H9 (cell line): ENCODE results near the gene RNF40. TPM values are rescaled to one million over a fixed set of nuclear protein-coding genes. Genes with fewer than 3 reads are reported as not detected.

Experiments used
- DNase-seq: peaks from one replicate; pipeline ENCODE4 v3.0.0-alpha.2; 2017
- H2AFZ ChIP-seq: one replicate; pipeline ENCODE4 v1.6.1; 2013; ENCODE audit warnings: mild to moderate bottlenecking, low read length, control low read depth, moderate library complexity
- H2AK5ac ChIP-seq: 2 replicates; pipeline ENCODE4 v1.6.1; 2013; ENCODE audit warnings: low read length, control low read depth, mixed read lengths; ENCODE audit not compliant: insufficient read length
- H2BK120ac ChIP-seq: one replicate; pipeline ENCODE4 v1.6.1; 2013; ENCODE audit warnings: low read depth, mild to moderate bottlenecking, low read length, control low read depth, inconsistent platforms; ENCODE audit not compliant: poor library complexity, severe bottlenecking
- H2BK12ac ChIP-seq: 2 replicates; pipeline ENCODE4 v1.6.1; 2013; ENCODE audit warnings: low read length, control low read depth, mixed read lengths, low read depth; ENCODE audit not compliant: insufficient read length
- H2BK15ac ChIP-seq: 2 replicates; pipeline ENCODE4 v1.6.1; 2013; ENCODE audit warnings: low read depth, low read length, control low read depth
- H2BK20ac ChIP-seq: one replicate; pipeline ENCODE4 v1.6.1; 2013; ENCODE audit warnings: low read depth, mild to moderate bottlenecking, low read length, control low read depth, inconsistent platforms; ENCODE audit not compliant: poor library complexity, severe bottlenecking
- H2BK5ac ChIP-seq: 2 replicates; pipeline ENCODE4 v1.6.1; 2013; ENCODE audit warnings: low read length, control low read depth, mixed read lengths; ENCODE audit not compliant: insufficient read length
- H3K14ac ChIP-seq: 2 replicates; pipeline ENCODE4 v1.6.1; 2013; ENCODE audit warnings: low read length, control low read depth; ENCODE audit not compliant: insufficient read depth
- H3K18ac ChIP-seq: 2 replicates; pipeline ENCODE4 v1.6.1; 2013; ENCODE audit warnings: low read depth, mild to moderate bottlenecking, mixed read lengths, low read length, control low read depth; ENCODE audit not compliant: insufficient read length
- H3K23ac ChIP-seq: 2 replicates; pipeline ENCODE4 v1.6.1; 2013; ENCODE audit warnings: low read length, control low read depth, mixed read lengths, low read depth; ENCODE audit not compliant: insufficient read length
- H3K23me2 ChIP-seq: 2 replicates; pipeline ENCODE4 v1.6.1; 2013; ENCODE audit warnings: low read depth, mild to moderate bottlenecking, mixed read lengths, low read length, control low read depth; ENCODE audit not compliant: insufficient read length, poor library complexity, severe bottlenecking
- H3K27ac ChIP-seq: 2 replicates; pipeline ENCODE4 v1.5.1; 2013; ENCODE audit warnings: low read length, control low read depth, mixed read lengths, low read depth; ENCODE audit not compliant: insufficient read length
- H3K27me3 ChIP-seq: 2 replicates; pipeline ENCODE4 v1.6.1; 2013; ENCODE audit warnings: low read length, control low read depth, inconsistent platforms; ENCODE audit not compliant: insufficient read depth
- H3K4ac ChIP-seq: 2 replicates; pipeline ENCODE4 v1.6.1; 2013; ENCODE audit warnings: low read depth, mild to moderate bottlenecking, control low read depth, inconsistent platforms, low read length, moderate library complexity
- H3K4me1 ChIP-seq: 2 replicates; pipeline ENCODE4 v1.6.1; 2013; ENCODE audit warnings: low read length, control low read depth, inconsistent platforms; ENCODE audit not compliant: insufficient read depth
- H3K4me2 ChIP-seq: 2 replicates; pipeline ENCODE4 v1.6.1; 2013; ENCODE audit warnings: low read length, control low read depth, mixed read lengths; ENCODE audit not compliant: insufficient read length, insufficient read depth
- H3K56ac ChIP-seq: 2 replicates; pipeline ENCODE4 v1.6.1; 2013; ENCODE audit warnings: low read depth, mild to moderate bottlenecking, mixed read lengths, low read length, control low read depth; ENCODE audit not compliant: insufficient read length
- H3K79me1 ChIP-seq: 2 replicates; pipeline ENCODE4 v1.6.1; 2013; ENCODE audit warnings: low read depth, mild to moderate bottlenecking, moderate library complexity, low read length, control low read depth, inconsistent platforms; ENCODE audit not compliant: insufficient read depth, poor library complexity, severe bottlenecking
- H3K79me2 ChIP-seq: 2 replicates; pipeline ENCODE4 v1.6.1; 2013; ENCODE audit warnings: low read length, control low read depth, inconsistent platforms; ENCODE audit not compliant: insufficient read depth
- H3K9ac ChIP-seq: 2 replicates; pipeline ENCODE4 v1.6.1; 2013; ENCODE audit warnings: low read length, control low read depth, mixed read lengths; ENCODE audit not compliant: insufficient read length; ENCODE audit errors: extremely low read depth
- H3K9me3 ChIP-seq: one replicate; pipeline ENCODE4 v1.6.1; 2013; ENCODE audit warnings: low read depth, low read length, inconsistent platforms; ENCODE audit not compliant: control insufficient read depth
- H3T11ph ChIP-seq: one replicate; pipeline ENCODE4 v1.6.1; 2013; ENCODE audit warnings: mild to moderate bottlenecking, low read length, control low read depth, inconsistent platforms
- H4K20me1 ChIP-seq: one replicate; pipeline ENCODE4 v1.6.1; 2013; ENCODE audit not compliant: control insufficient read depth, insufficient read length, insufficient read depth
- H4K5ac ChIP-seq: 2 replicates; pipeline ENCODE4 v1.6.1; 2013; ENCODE audit warnings: low read depth, mild to moderate bottlenecking, mixed read lengths, low read length, control low read depth; ENCODE audit not compliant: insufficient read length
- H4K8ac ChIP-seq: replicated peaks from 2 replicates; pipeline ENCODE4 v1.6.1; 2013; ENCODE audit warnings: low read length, control low read depth, mixed read lengths, low read depth; ENCODE audit not compliant: insufficient read length
- H4K91ac ChIP-seq: 2 replicates; pipeline ENCODE4 v1.6.1; 2013; ENCODE audit warnings: low read depth, mild to moderate bottlenecking, moderate library complexity, mixed read lengths, low read length, control low read depth; ENCODE audit not compliant: insufficient read length
- H3K27ac Mint-ChIP-seq, 3 experiments: 2 replicates in 2 of 3; 3 replicates in 1 of 3; pipeline ENCODE4 v1.8.0; 2020 to 2021; ENCODE audit warnings: mixed read lengths in 3 of 3, mild to moderate bottlenecking in 1 of 3, moderate library complexity in 1 of 3
- H3K27me3 Mint-ChIP-seq: 2 replicates; pipeline ENCODE4 v1.8.0; 2021; ENCODE audit warnings: low read depth, mild to moderate bottlenecking, moderate library complexity, mixed read lengths
- H3K36me3 Mint-ChIP-seq, 3 experiments: 2 replicates in 2 of 3; 3 replicates in 1 of 3; pipeline ENCODE4 v1.8.0; 2020 to 2021; ENCODE audit warnings: low read depth in 3 of 3, mixed read lengths in 3 of 3; ENCODE audit not compliant: insufficient read depth in 1 of 3
- H3K4me1 Mint-ChIP-seq, 2 experiments: 2 replicates each; pipeline ENCODE4 v1.8.0; 2020; ENCODE audit warnings: mixed read lengths in 2 of 2
- H3K4me3 Mint-ChIP-seq, 2 experiments: 2 replicates in 1 of 2; 3 replicates in 1 of 2; pipeline ENCODE4 v1.8.0; 2020 to 2021; ENCODE audit warnings: mild to moderate bottlenecking in 2 of 2, mixed read lengths in 2 of 2, moderate library complexity in 1 of 2
- H3K9me3 Mint-ChIP-seq, 2 experiments: 2 replicates in 1 of 2; 3 replicates in 1 of 2; pipeline ENCODE4 v1.8.0; 2020; ENCODE audit warnings: mild to moderate bottlenecking in 2 of 2, mixed read lengths in 2 of 2, moderate library complexity in 1 of 2
- WGBS: extraction: QIAGEN DNeasy Blood & Tissue Kit; methylation state at CpG from one replicate; pipeline ENCODE4 v1.1.7; 2013; ENCODE audit warnings: missing lambda C conversion rate, low lambda C conversion rate, mixed read lengths; ENCODE audit not compliant: insufficient read length; ENCODE audit errors: extremely low coverage; 5-methylcytosine and 5-hydroxymethylcytosine counted together
- total RNA-seq: library from RNA; stranded (reverse); gene quantifications from 2 replicates; pipeline ENCODE4 v1.2.1, GENCODE V29; 2021
- TF ChIP-seq, protein P1 (sequence below): fragments of 200-600 bp; sonication (generic); conservative IDR thresholded peaks from 3 replicates; pipeline ENCODE4 v1.8.0; 2021; ENCODE audit warnings: antibody characterized with exemption, mild to moderate bottlenecking

RNF40 gene
- total RNA-seq, 1 experiment from 2014 or later = 103 TPM

DNA sequence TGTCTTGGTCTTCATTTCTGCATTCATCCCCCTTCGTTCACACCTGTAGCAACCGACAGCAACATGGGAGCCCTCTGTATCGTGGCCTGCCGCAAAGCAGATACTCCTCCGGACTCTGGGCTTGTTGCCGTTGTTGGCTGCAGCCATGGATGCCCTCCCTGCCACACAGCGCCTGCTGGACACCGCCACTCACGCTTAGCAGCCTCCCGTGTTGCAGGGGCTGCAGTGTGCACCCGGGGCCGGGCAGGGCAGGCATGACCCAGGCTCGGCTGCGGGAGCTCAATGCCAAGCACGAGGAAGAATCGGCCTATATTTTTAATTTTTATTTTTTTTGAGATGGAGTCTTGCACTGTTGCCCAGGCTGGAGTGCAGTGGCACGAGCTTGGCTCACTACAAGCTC is 59.8 kb downstream of the RNF40 start:
- H3K27ac ChIP-seq = no peak overlapping the region
- H4K8ac ChIP-seq = no peak overlapping the region
- H2BK12ac ChIP-seq = no peak overlapping the region
- no peaks in the 10 kb centered on the region for H3K4me1 ChIP-seq
- peaks cover 0 to 2% of the 10 kb centered on the region in 2 experiments; a peak in 1 of 5 replicates for H3K9me3 Mint-ChIP-seq
- no peak overlapping the region for H3K9ac ChIP-seq
- no peak overlapping the region for H2BK5ac ChIP-seq
- DNase-seq = no peak
- H3K56ac ChIP-seq = no peak overlapping the region
- H4K20me1 ChIP-seq = peaks cover 2% of the 10 kb centered on the region
- H3K23me2 ChIP-seq = no peaks in the 10 kb centered on the region
- H3K79me2 ChIP-seq = no peaks in the 10 kb centered on the region
- no peaks in the 10 kb centered on the region for H3K4me1 Mint-ChIP-seq
- H2AK5ac ChIP-seq = no peak overlapping the region
- H2BK20ac ChIP-seq = no peak overlapping the region
- peak overlapping the region in 1 of 3 experiments; percentile 50; a peak in 1 of 7 replicates for H3K27ac Mint-ChIP-seq
- no peaks in the 10 kb centered on the region for H3K27me3 ChIP-seq
- TF ChIP-seq, protein P1, sequence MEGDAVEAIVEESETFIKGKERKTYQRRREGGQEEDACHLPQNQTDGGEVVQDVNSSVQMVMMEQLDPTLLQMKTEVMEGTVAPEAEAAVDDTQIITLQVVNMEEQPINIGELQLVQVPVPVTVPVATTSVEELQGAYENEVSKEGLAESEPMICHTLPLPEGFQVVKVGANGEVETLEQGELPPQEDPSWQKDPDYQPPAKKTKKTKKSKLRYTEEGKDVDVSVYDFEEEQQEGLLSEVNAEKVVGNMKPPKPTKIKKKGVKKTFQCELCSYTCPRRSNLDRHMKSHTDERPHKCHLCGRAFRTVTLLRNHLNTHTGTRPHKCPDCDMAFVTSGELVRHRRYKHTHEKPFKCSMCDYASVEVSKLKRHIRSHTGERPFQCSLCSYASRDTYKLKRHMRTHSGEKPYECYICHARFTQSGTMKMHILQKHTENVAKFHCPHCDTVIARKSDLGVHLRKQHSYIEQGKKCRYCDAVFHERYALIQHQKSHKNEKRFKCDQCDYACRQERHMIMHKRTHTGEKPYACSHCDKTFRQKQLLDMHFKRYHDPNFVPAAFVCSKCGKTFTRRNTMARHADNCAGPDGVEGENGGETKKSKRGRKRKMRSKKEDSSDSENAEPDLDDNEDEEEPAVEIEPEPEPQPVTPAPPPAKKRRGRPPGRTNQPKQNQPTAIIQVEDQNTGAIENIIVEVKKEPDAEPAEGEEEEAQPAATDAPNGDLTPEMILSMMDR = no peak
- no peak overlapping the region for H3K4me3 Mint-ChIP-seq
- H2BK15ac ChIP-seq = no peak overlapping the region
- H3K36me3 Mint-ChIP-seq = no peaks in the 10 kb centered on the region; a peak in 1 of 7 replicates
- no peak overlapping the region for H3K14ac ChIP-seq
- WGBS = no CpG with 5 or more reads among the region's 17 CpGs
- no peak overlapping the region for H4K91ac ChIP-seq
- no peak overlapping the region for H3T11ph ChIP-seq
- H2BK120ac ChIP-seq = no peak overlapping the region
- H3K27me3 Mint-ChIP-seq = peaks cover 37% of the 10 kb centered on the region
- H4K5ac ChIP-seq = no peak overlapping the region
- no peak overlapping the region for H3K18ac ChIP-seq
- H3K9me3 ChIP-seq = no peaks in the 10 kb centered on the region
- no peak overlapping the region for H2AFZ ChIP-seq
- H3K23ac ChIP-seq = no peak overlapping the region
- H3K4me2 ChIP-seq = no peak overlapping the region
- H3K79me1 ChIP-seq = no peaks in the 10 kb centered on the region
- H3K4ac ChIP-seq = no peak overlapping the region

Other genes starting within 250 kb of the RNF40 start
- 39.0 and 40.0 TPM in 2 replicates for gene ZNF768, start 235.8 kb upstream of the RNF40 start, total RNA-seq
- 17.5 and 18.4 TPM in 2 replicates for gene ZNF747, start 227.5 kb upstream of the RNF40 start, total RNA-seq
- 11.2 and 11.4 TPM in 2 replicates for gene ZNF764, start 203.9 kb upstream of the RNF40 start, total RNA-seq
- gene ZNF688, start 190.6 kb upstream of the RNF40 start, total RNA-seq = 4.3 and 4.5 TPM in 2 replicates
- 17.0 and 18.8 TPM in 2 replicates for gene ZNF785, start 176.6 kb upstream of the RNF40 start, total RNA-seq
- 21.1 and 21.9 TPM in 2 replicates for gene ZNF689, start 151.9 kb upstream of the RNF40 start, total RNA-seq
- 11.6 and 13.6 TPM in 2 replicates for gene PRR14, start 111.4 kb upstream of the RNF40 start, total RNA-seq
- 12.6 and 16.8 TPM in 2 replicates for gene FBRS, start 103.9 kb upstream of the RNF40 start, total RNA-seq
- gene SRCAP, start 63.2 kb upstream of the RNF40 start, total RNA-seq = 63.1 and 65.5 TPM in 2 replicates
- gene PHKG2, start 13.9 kb upstream of the RNF40 start, total RNA-seq = 46.6 and 47.9 TPM in 2 replicates
- gene CFAP119, start 260 bp upstream of the RNF40 start, total RNA-seq = 5.4 and 7.4 TPM in 2 replicates
- gene ZNF629, start 24.9 kb downstream of the RNF40 start, total RNA-seq = 20.0 TPM in 2 replicates
- 17.5 and 18.3 TPM in 2 replicates for gene BCL7C, start 131.8 kb downstream of the RNF40 start, total RNA-seq
- 0.72 TPM in 2 replicates for gene CTF1, start 134.3 kb downstream of the RNF40 start, total RNA-seq
- 66.8 and 68.0 TPM in 2 replicates for gene FBXL19, start 161.2 kb downstream of the RNF40 start, total RNA-seq
- 6.1 and 6.9 TPM in 2 replicates for gene ORAI3, start 186.7 kb downstream of the RNF40 start, total RNA-seq
- 36.9 and 37.0 TPM in 2 replicates for gene SETD1A, start 195.4 kb downstream of the RNF40 start, total RNA-seq
- 5.5 and 7.5 TPM in 2 replicates for gene HSD3B7, start 222.9 kb downstream of the RNF40 start, total RNA-seq
- 9.7 and 11.0 TPM in 2 replicates for gene STX1B, start 248.3 kb downstream of the RNF40 start, total RNA-seq